Measurements from ENCODE around the gene ZNF354C. TPM values are rescaled to one million over a fixed set of nuclear protein-coding genes. Genes with fewer than 3 reads are reported as not detected.

The ZNF354C gene
- total RNA-seq, 1 experiment from 2014 or later: 0.07 TPM

- POLR2A ChIA-PET: no interaction called here
- H3K27ac ChIP-seq (ENCODE audit: low read depth, low read length): no peak overlapping the region
- ATAC-seq: no peak
Observed at GRCh38 chr5:179114756-179115155, 54.6 kb downstream of the ZNF354C start.

GRCh38 chr5:179115307-179115706 is 55.1 kb downstream of the ZNF354C start:
- RAD21 ChIA-PET (ENCODE audit: low non-redundant PET in 1 of 2, low total read pairs in 2 of 2, uncharacterized antibody in 2 of 2, unreplicated experiment in 2 of 2): no interaction called here
- ATAC-seq: no peak

More at GRCh38 chr5:179114756-179115155, 54.6 kb downstream of the ZNF354C start:
- intact Hi-C loops (cut with micrococcal nuclease): no loop called here
- Histone ChIP-seq H4K20me1 (ENCODE audit: insufficient read depth) (no peaks in the 10 kb centered on the region), H3K79me2 (ENCODE audit: insufficient read depth, low read length) (no peaks in the 10 kb centered on the region), H3K36me3 (ENCODE audit: control insufficient read depth in 1 of 2, insufficient read depth in 2 of 2, low read length in 2 of 2) (no peaks in the 10 kb centered on the region), H3K27me3 (ENCODE audit: insufficient read depth, low read length) (no peaks in the 10 kb centered on the region), H3K4me1 (ENCODE audit: control insufficient read depth in 1 of 2, insufficient read depth in 2 of 2, low read length in 2 of 2) (peaks cover 0 to 6% of the 10 kb centered on the region in 2 experiments; a peak in 1 of 4 replicates), H3K4me3 (replicated peaks in 1 of 2; ENCODE audit: low read depth in 1 of 2, low read length in 2 of 2) (no peak overlapping the region), H3K9me2 (ENCODE audit: insufficient read depth) (no peaks in the 10 kb centered on the region), H3K9ac (ENCODE audit: low read length) (no peak overlapping the region), H3K4me2 (ENCODE audit: low read length) (no peak overlapping the region), H3K9me3 (ENCODE audit: control insufficient read depth in 1 of 2, insufficient read depth in 1 of 2, low read depth in 1 of 2, low read length in 2 of 2) (no peaks in the 10 kb centered on the region), H2AFZ (ENCODE audit: low read depth, low read length, poor library complexity, severe bottlenecking) (no peak overlapping the region)
- DNase-seq (ENCODE audit: low read depth, low spot score): no peak
- ChIA-PET CTCF (no interaction called here), RAD21 (ENCODE audit: low non-redundant PET in 1 of 2, low total read pairs in 2 of 2, uncharacterized antibody in 2 of 2, unreplicated experiment in 2 of 2) (no interaction called here)
- no peak for TF ChIP-seq SIN3A (IDR thresholded peaks at IDR 0.05; ENCODE audit: low read depth)
- TF ChIP-seq YY1 (IDR thresholded peaks at IDR 0.05; ENCODE audit: extremely low read depth, insufficient replicate concordance, low read depth, low read length): no peak
- no peak for TF ChIP-seq FOSL1 (IDR thresholded peaks at IDR 0.05; ENCODE audit: low read depth)
- TF ChIP-seq CBX3 (IDR thresholded peaks at IDR 0.05; ENCODE audit: low read depth): no peak
- BruUV-seq (replicated peaks): no TSS peak

More at GRCh38 chr5:179115307-179115706, 55.1 kb downstream of the ZNF354C start:
- no peaks in the 10 kb centered on the region; a peak in 1 of 4 replicates for H3K9me3 ChIP-seq (ENCODE audit: control insufficient read depth in 1 of 2, insufficient read depth in 1 of 2, low read depth in 1 of 2, low read length in 2 of 2)
- intact Hi-C loops (cut with micrococcal nuclease): no loop called here
- H3K27ac ChIP-seq (ENCODE audit: low read depth, low read length): no peak overlapping the region
- ChIA-PET CTCF (no interaction called here), POLR2A (no interaction called here)
- no peak overlapping the region for H2AFZ ChIP-seq (ENCODE audit: low read depth, low read length, poor library complexity, severe bottlenecking)
- no TSS peak for BruUV-seq (replicated peaks)
- DNase-seq (ENCODE audit: low read depth, low spot score): no peak
- H3K4me2 ChIP-seq (ENCODE audit: low read length): no peak overlapping the region
- TF ChIP-seq EGR1 (IDR thresholded peaks at IDR 0.05; ENCODE audit: low read depth) (no peak), YY1 (IDR thresholded peaks at IDR 0.05; ENCODE audit: extremely low read depth, insufficient replicate concordance, low read depth, low read length) (no peak), POLR2A (IDR thresholded peaks at IDR 0.05; ENCODE audit: borderline replicate concordance, extremely low read depth, insufficient read depth, insufficient read length) (no peak), JUND (IDR thresholded peaks at IDR 0.05) (no peak), CTCF (IDR thresholded peaks at IDR 0.05 in 2 of 3, conservative IDR thresholded peaks at IDR 0.05 in 1 of 3; ENCODE audit: borderline replicate concordance in 1 of 3, insufficient read depth in 1 of 3, low read depth in 2 of 3, low read length in 2 of 3) (no peak), TCF7L2 (IDR thresholded peaks at IDR 0.05; ENCODE audit: borderline replicate concordance, extremely low read depth, insufficient read depth, insufficient read length) (no peak), RAD21 (IDR thresholded peaks at IDR 0.05; ENCODE audit: low read depth) (no peak), ZFX (IDR thresholded peaks at IDR 0.05) (no peak), REST (IDR thresholded peaks at IDR 0.05; ENCODE audit: low read depth) (no peak), EZH2 (IDR thresholded peaks at IDR 0.05) (no peak), SP1 (IDR thresholded peaks at IDR 0.05; ENCODE audit: low read depth) (no peak), ATF3 (IDR thresholded peaks at IDR 0.05) (no peak)
- no peaks in the 10 kb centered on the region for H3K27me3 ChIP-seq (ENCODE audit: insufficient read depth, low read length)
- H3K36me3 ChIP-seq (ENCODE audit: control insufficient read depth in 1 of 2, insufficient read depth in 2 of 2, low read length in 2 of 2): no peaks in the 10 kb centered on the region
- H4K20me1 ChIP-seq (ENCODE audit: insufficient read depth): no peaks in the 10 kb centered on the region
- peaks cover 0 to 6% of the 10 kb centered on the region in 2 experiments; a peak in 1 of 4 replicates for H3K4me1 ChIP-seq (ENCODE audit: control insufficient read depth in 1 of 2, insufficient read depth in 2 of 2, low read length in 2 of 2)
- no peak overlapping the region for H3K4me3 ChIP-seq (replicated peaks in 1 of 2; ENCODE audit: low read depth in 1 of 2, low read length in 2 of 2)
- no peaks in the 10 kb centered on the region for H3K79me2 ChIP-seq (ENCODE audit: insufficient read depth, low read length)
- H3K9me2 ChIP-seq (ENCODE audit: insufficient read depth): no peaks in the 10 kb centered on the region
- H3K9ac ChIP-seq (ENCODE audit: low read length): no peak overlapping the region
